Measurements from ENCODE around the gene GPR108.

GPR108 gene

GRCh38 chr19:6737873-6738786 is 750 bp upstream of the GPR108 start:
- no peak for DNase-seq (ENCODE audit: low spot score)

DNA sequence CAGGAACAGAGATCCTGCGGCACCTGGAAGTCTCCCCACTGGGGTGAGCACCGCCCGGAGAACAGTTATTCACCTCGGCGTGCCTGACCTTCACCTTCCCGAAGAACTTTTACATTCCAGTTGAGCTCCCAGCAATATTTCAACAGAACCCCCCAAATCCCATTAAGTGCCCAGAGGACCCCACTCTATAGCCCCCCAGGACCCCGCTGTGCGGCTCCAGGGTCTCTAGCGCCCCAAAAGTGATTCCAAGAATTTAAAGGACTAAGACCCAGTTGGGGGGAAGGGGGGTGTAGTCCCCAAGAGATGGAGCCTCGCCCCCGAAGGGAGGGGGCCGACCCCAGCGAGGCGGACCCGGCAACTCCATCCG is 480 bp downstream of the GPR108 start:
- DNase-seq (ENCODE audit: low spot score), result peak; percentile 84

DNA sequence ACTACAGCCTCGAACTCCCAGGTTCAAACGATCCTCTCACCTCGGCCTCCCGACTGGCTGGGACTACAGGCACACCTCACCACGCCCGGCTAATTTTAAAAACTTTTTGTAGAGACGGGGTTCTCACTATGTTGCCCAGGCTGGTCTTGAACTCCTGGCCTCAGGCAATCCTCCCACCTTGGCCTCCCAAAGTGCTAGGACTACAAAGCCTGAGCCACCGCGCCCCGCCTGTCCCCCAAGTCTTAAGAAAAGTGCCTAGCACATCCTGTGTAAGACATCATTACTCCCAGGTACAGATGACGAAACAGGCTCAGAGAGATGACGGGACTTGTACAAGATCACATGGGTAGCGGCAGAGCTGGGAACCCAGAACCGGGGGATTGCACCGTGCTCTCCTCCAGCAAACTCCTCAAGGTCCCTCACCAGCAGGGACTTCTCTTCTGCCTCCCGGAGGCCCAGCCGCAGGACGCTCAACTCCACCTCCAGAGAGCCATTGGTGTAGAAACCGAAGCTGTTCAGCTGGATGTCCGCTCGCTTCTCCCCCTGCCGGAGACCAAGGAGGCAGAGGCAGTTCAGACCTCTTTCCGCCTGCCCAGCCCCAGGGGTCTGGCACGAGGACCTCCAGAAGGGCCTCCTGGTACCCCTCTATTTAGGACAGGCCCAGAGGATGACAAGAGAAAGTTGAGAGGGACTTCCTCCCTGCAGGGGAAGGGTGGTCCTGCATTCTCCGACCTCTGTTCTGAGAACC is 1.0 kb downstream of the GPR108 start:
- DNase-seq (ENCODE audit: low spot score), result peak; percentile 64

DNA sequence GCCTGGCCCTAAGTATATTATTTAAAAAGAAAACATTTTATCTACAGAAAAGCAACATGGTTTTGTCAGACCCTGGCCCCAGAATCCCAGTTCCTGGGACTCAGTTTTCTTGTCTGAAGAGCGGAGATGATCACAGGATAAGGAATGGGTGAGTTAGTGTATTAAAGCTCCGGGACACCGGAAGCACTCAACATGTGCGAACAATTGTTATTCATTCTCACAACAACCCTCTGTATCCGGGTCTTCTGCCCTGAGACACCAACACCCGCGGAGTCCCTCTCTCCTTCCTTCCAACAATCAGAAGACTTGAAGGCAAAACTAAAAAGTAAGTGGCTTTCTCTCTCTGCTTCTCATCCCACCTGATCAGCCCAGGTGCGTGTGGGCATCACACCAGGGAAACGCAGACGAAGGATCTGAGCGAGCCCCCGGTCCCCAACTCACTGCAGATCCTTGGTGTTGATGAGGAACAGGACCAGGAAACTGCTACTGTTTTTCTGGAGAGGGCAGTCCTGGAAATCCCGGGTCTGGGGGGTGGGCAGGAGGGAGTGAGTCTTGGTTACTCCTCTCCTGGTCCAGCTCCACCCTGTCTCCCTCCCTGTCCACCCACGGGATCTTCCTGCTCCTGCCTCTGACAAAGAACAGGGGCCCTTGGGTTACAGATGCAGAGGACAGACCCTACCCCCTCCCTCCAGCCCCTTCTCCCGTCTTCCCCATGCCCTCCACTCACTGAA is 2.0 kb downstream of the GPR108 start:
- DNase-seq (ENCODE audit: low spot score), result no peak

- DNase-seq (ENCODE audit: low spot score), result no peak
Measured at GRCh38 chr19:6734096-6734696, 3.2 kb downstream of the GPR108 start.

- DNase-seq (ENCODE audit: low spot score), result peak; percentile 62
Measured at GRCh38 chr19:6733338-6734095, 3.9 kb downstream of the GPR108 start.

DNA sequence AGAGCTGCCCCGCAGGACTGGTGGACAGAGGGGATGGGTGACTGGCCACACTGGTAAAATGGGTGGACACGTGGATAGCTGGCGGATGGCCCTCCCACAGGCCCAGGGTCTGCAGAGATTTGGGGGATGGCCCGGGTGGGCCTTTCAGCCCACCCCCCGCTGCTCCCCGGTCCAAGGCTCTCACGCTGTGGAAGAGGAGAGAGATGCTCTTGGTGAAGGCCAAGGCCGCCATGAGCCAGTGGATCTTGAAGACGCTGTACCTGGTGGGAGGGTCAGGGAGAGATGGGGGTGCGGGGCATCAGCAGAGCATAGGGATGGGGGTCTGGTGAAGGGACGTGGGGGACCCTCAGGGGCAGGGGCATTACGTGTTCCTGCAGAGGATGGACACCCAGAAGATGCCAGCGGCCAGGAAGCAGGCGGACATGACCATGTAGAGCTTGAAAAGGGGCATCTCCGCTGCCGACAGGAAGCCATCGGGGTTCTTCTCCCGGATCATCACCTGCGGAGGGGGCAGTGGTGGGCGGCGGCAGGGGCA is 4.5 kb downstream of the GPR108 start:
- no peak for DNase-seq (ENCODE audit: low spot score)

GRCh38 chr19:6731822-6732221 is 5.6 kb downstream of the GPR108 start:
- no peak for DNase-seq (ENCODE audit: low spot score)

GRCh38 chr19:6730941-6731670 is 6.3 kb downstream of the GPR108 start:
- DNase-seq (ENCODE audit: low spot score), result no peak

DNA sequence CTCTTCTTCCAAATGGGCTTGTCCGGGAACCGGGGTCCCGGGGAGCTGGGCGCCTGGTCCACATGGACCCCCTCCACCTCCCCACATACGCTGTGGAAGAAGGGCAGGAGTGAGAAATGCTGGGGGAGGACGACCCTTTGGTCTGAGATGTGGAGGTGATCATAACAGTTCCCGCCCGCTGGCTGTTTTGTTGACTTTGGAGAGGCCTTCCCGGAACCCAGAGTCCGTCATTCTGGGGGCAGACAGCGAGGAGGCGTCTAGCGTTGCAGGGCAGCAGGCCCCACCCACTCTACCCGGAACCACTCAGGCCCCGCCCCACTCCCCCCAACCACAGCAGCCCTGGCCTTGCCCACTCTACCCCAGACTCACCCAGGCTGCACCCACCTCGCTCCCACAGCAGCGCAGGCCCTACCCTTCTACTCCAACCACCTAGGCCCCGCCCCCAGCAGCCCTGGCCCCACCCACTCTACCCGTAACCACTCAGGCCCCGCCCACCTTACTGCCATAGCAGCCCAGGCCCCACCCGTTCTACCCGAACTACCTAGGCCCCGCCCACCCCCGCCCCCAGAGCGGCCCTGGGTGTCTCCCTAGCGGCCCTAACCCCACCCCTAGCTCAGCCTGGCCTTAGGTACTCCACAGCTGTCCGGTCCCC is 7.1 kb downstream of the GPR108 start:
- peak; percentile 88 for DNase-seq (ENCODE audit: low spot score)

- no peak for DNase-seq (ENCODE audit: low spot score)
Measured at GRCh38 chr19:6729573-6730152, 7.7 kb downstream of the GPR108 start.

GRCh38 chr19:6728346-6728745 is 9.0 kb downstream of the GPR108 start:
- no peak for DNase-seq (ENCODE audit: low spot score)

GRCh38 chr19:6725513-6726231 is 11.7 kb downstream of the GPR108 start:
- no peak for DNase-seq (ENCODE audit: low spot score)

- DNase-seq (ENCODE audit: low spot score), result no peak
Measured at GRCh38 chr19:6724631-6725492, 12.5 kb downstream of the GPR108 start.

DNA sequence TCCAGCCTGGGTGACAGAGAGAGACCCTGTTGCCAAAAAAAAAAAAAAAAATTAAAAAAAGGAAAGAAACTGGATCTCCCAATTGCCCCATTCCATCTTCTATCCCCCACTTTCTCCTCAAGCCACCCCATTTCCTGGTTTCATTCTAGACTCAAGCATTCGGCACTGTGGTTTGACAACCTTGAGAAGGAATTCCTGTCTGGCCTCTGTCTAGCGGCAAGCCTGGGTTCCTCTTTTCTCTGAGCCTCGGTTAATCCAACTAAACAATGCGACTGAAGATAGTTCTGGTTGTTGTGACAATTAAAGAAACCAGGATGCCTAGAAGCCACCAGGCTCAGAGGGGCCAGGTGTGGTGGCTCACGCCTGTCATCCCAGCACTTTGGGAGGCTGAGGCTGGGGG is 13.6 kb downstream of the GPR108 start:
- no peak for DNase-seq (ENCODE audit: low spot score)

DNA sequence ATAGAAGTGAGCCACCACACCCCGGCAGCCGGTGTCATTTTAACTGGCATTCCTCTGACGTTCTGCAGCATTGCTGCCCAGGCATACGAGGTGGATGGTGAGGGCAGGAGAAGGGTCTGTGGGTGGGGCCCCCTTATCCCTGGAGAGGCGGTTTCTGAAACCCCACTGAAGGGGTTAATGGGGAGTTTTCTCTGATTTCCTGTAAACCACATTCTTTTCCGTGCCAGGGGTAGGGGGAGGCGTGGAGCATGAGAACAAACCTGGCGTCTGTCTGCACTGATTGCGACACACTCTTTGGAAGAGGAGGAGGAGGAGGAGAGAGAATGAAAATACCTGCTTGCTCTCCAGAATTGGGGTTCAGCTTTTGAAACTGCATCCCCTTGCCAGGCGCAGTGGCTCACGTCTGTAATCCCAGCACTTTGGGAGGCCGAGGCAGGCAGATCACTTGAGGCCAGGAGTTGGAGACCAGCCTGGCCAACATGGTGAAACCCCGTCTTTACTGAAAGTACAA is 14.2 kb downstream of the GPR108 start:
- DNase-seq (ENCODE audit: low spot score), result peak; percentile 55

- no peak for DNase-seq (ENCODE audit: low spot score)
Measured at GRCh38 chr19:6721773-6722172, 15.6 kb downstream of the GPR108 start.

DNA sequence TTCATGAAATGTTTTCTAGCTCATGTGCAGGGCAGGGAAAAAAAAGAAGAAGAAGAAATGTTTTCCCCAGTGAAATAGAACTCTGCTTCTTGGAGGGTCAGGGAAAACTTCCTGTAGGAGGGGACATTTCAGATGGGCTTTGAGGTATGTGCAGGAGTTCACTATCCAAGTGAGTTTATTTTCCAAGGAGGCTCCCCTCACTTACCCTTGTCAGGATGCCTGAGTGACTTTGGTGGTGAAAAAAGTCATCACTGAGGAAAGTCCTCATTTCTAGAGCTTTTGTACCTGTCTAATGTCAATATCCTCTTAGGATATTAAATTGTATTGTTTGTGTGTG is 16.3 kb downstream of the GPR108 start:
- DNase-seq (ENCODE audit: low spot score), result no peak
